HCT116 (cell line): ENCODE data around the gene ASS1. TPM values are rescaled to one million over a fixed set of nuclear protein-coding genes. Genes with fewer than 3 reads are reported as not detected.
A peak's percentile ranks its signal among the peaks of the same experiment; 100 is the strongest.

Source experiments
- ATAC-seq: fragments of 200-7000 bp; cut with Tn5 transposase; 2 replicates; pipeline ENCODE4 v1.9.1; 2020; ENCODE audit warnings: mild to moderate bottlenecking, moderate library complexity
- BruUV-seq: library from RNA; stranded (reverse); fragments of 400-500 nt; replicated peaks from 2 replicates; lab custom pipeline; 2021; lab: Mats Ljungman, UMichigan
- CTCF ChIA-PET: fragments of 300-600 bp; sonication (Branson Sonifier 250); formaldehyde crosslinking; loops from one replicate; lab custom pipeline; 2021; ENCODE audit warnings: antibody characterized with exemption; lab: Charles Lee
- POLR2A ChIA-PET: fragments of 300-600, 350-600 bp; sonication (Branson Sonifier 250); formaldehyde crosslinking; loops from one replicate; lab custom pipeline; 2021; ENCODE audit warnings: antibody characterized with exemption; lab: Charles Lee
- RAD21 ChIA-PET, 2 experiments: fragments of 300-600 bp; sonication (Branson Sonifier 250); formaldehyde crosslinking; loops; one replicate each; lab custom pipeline; 2023; ENCODE audit warnings: low total read pairs in 2 of 2; ENCODE audit not compliant: uncharacterized antibody in 2 of 2, unreplicated experiment in 2 of 2, low non-redundant PET in 1 of 2; lab: Charles Lee
- DNase-seq: peaks from one replicate; pipeline ENCODE4 v3.0.0-alpha.2; 2010; ENCODE audit warnings: low read depth, low spot score
- H2AFZ ChIP-seq: fragments of 200-600 bp; shearing (Covaris generic), sonication (generic); 2 replicates; pipeline ENCODE4 v1.6.1; 2017; ENCODE audit warnings: low read depth, mixed run types, mixed read lengths, antibody characterized with exemption, low read length; ENCODE audit not compliant: poor library complexity, severe bottlenecking
- H3K27ac ChIP-seq: 2 replicates; pipeline ENCODE4 v1.5.1; 2012; ENCODE audit warnings: low read depth, low read length
- H3K27me3 ChIP-seq: fragments of 200-600 bp; sonication (generic); 2 replicates; pipeline ENCODE4 v1.6.1; 2016; ENCODE audit warnings: mixed run types, low read length, mixed read lengths; ENCODE audit not compliant: insufficient read depth
- H3K36me3 ChIP-seq, 2 experiments: fragments of 200-500 bp in 1 of 2; fragments of 200-600 bp in 1 of 2; sonication (Bioruptor generic) in 1 of 2; sonication (generic) in 1 of 2; 2 replicates each; pipeline versions ENCODE4 v1.5.1 to v1.6.1; 2014 to 2016; ENCODE audit warnings: low read length in 2 of 2, inconsistent platforms in 1 of 2, mixed read lengths in 1 of 2, mixed run types in 1 of 2; ENCODE audit not compliant: insufficient read depth in 2 of 2, control insufficient read depth in 1 of 2
- H3K4me1 ChIP-seq, 2 experiments: fragments of 200-600 bp in 1 of 2; sonication (generic) in 1 of 2; 2 replicates each; pipeline versions ENCODE4 v1.5.1 to v1.6.1; 2012 to 2017; ENCODE audit warnings: low read length in 2 of 2, inconsistent platforms in 1 of 2, mild to moderate bottlenecking in 1 of 2, mixed read lengths in 1 of 2, mixed run types in 1 of 2, moderate library complexity in 1 of 2; ENCODE audit not compliant: insufficient read depth in 2 of 2, control insufficient read depth in 1 of 2
- H3K4me2 ChIP-seq: fragments of 200-600 bp; sonication (generic); 2 replicates; pipeline ENCODE4 v1.6.1; 2017; ENCODE audit warnings: mixed run types, low read length, mixed read lengths
- H3K4me3 ChIP-seq, 2 experiments: fragments of 200-600 bp in 1 of 2; sonication (generic) in 1 of 2; replicated peaks in 1 of 2; 2 replicates each; pipeline ENCODE4 v1.5.1; 2011 to 2016; ENCODE audit warnings: low read length in 2 of 2, control low read depth in 1 of 2, low read depth in 1 of 2, mild to moderate bottlenecking in 1 of 2, mixed read lengths in 1 of 2, mixed run types in 1 of 2
- H3K79me2 ChIP-seq: fragments of 200-600 bp; sonication (generic); 2 replicates; pipeline ENCODE4 v1.6.1; 2017; ENCODE audit warnings: mild to moderate bottlenecking, mixed run types, low read length, moderate library complexity, mixed read lengths; ENCODE audit not compliant: insufficient read depth
- H3K9ac ChIP-seq: fragments of 200-600 bp; sonication (generic); 2 replicates; pipeline ENCODE4 v1.6.1; 2016; ENCODE audit warnings: low read length, mixed read lengths
- H3K9me2 ChIP-seq: fragments of 200-600 bp; sonication (generic), shearing (Covaris generic); 2 replicates; pipeline ENCODE4 v1.6.1; 2017; ENCODE audit warnings: mixed run types, mild to moderate bottlenecking, moderate library complexity; ENCODE audit not compliant: insufficient read depth
- H3K9me3 ChIP-seq, 2 experiments: fragments of 200-500 bp in 1 of 2; fragments of 200-600 bp in 1 of 2; sonication (Bioruptor generic) in 1 of 2; sonication (generic) in 1 of 2; 2 replicates each; pipeline ENCODE4 v1.6.1; 2014 to 2017; ENCODE audit warnings: low read length in 2 of 2, mixed read lengths in 2 of 2, inconsistent platforms in 1 of 2, low read depth in 1 of 2, mild to moderate bottlenecking in 1 of 2, mixed run types in 1 of 2, moderate library complexity in 1 of 2; ENCODE audit not compliant: control insufficient read depth in 1 of 2, insufficient read depth in 1 of 2
- H4K20me1 ChIP-seq: fragments of 200-600 bp; sonication (generic), shearing (Covaris generic); 2 replicates; pipeline ENCODE4 v1.6.1; 2017; ENCODE audit warnings: mixed run types, mild to moderate bottlenecking, moderate library complexity; ENCODE audit not compliant: insufficient read depth
- CBX3 ChIP-seq: IDR thresholded peaks from 2 replicates; pipeline ENCODE4 v1.6.1; 2012; ENCODE audit warnings: low read depth
- RAD21 ChIP-seq: IDR thresholded peaks from 2 replicates; pipeline ENCODE4 v1.6.1; 2012; ENCODE audit warnings: low read depth, mild to moderate bottlenecking
- TCF7L2 ChIP-seq: IDR thresholded peaks from 2 replicates; pipeline ENCODE4 v1.7.0; 2011; ENCODE audit warnings: borderline replicate concordance, inconsistent platforms; ENCODE audit not compliant: insufficient read depth, insufficient read length; ENCODE audit errors: extremely low read depth
- ZNF274 ChIP-seq: fragments of 200-500 bp; sonication (Bioruptor generic); IDR thresholded peaks from 2 replicates; pipeline ENCODE4 v1.6.1; 2014; ENCODE audit warnings: mild to moderate bottlenecking, low read depth, low read length, inconsistent platforms
- intact Hi-C: fragments of 100-400 bp; cut with micrococcal nuclease; formaldehyde crosslinking; loops from 2 replicates; pipeline ENCODE4 v1.10.0; 2022
- total RNA-seq: library from RNA; stranded (reverse); gene quantifications from one replicate; pipeline ENCODE4 v1.2.1, GENCODE V29; 2021; ENCODE audit not compliant: unreplicated experiment
- TF ChIP-seq, protein P1 (sequence below): IDR thresholded peaks from 2 replicates; pipeline ENCODE4 v1.6.1; 2012; ENCODE audit warnings: low read depth
- TF ChIP-seq, protein P2 (sequence below), 3 experiments: fragments of 200-600 bp in 1 of 3; sonication (generic) in 1 of 3; IDR thresholded peaks in 2 of 3; conservative IDR thresholded peaks in 1 of 3; 2 replicates each; pipeline ENCODE4 v1.5.1; 2012 to 2017; ENCODE audit warnings: low read depth in 2 of 3, low read length in 2 of 3, antibody characterized with exemption in 1 of 3, borderline replicate concordance in 1 of 3, control low read depth in 1 of 3, mild to moderate bottlenecking in 1 of 3, mixed read lengths in 1 of 3, mixed run types in 1 of 3, moderate library complexity in 1 of 3; ENCODE audit not compliant: insufficient read depth in 1 of 3

ASS1 gene
- total RNA-seq, 1 experiment from 2014 or later: 92.6 TPM

DNA sequence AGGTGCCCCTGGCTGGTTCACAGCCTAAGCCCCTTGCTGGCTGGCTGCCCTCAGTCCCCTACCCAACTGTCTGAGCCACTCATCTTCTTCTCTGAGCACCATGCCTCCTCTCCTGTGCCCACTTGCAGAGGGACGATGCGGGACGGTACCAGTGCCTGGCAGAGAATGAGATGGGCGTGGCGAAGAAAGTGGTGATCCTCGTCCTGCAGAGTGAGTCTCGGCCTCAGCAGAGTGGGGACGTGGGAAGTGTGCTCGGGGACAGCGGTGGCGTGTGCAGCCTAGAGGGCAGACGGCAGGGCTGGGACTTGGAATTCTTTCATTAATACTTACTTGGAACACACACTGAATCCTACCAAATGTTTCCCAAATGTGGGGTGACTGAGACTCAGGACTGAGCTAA, 34.3 kb upstream of the ASS1 start:
- ChIA-PET CTCF (no interaction called here), POLR2A (no interaction called here), RAD21 (no interaction called here)
- no peak overlapping the region for H3K27ac ChIP-seq
- intact Hi-C loops: no loop called here
- H3K4me2 ChIP-seq: no peak overlapping the region
- BruUV-seq: no TSS peak
- no peak overlapping the region for H3K4me3 ChIP-seq
- no peaks in the 10 kb centered on the region for H3K9me3 ChIP-seq
- peaks cover 8 to 10% of the 10 kb centered on the region in 2 experiments; a peak in 2 of 4 replicates for H3K4me1 ChIP-seq
- no peak for ATAC-seq
- DNase-seq: no peak
- H3K36me3 ChIP-seq: no peaks in the 10 kb centered on the region
- TF ChIP-seq ZNF274: no peak
- TF ChIP-seq TCF7L2: no peak
- TF ChIP-seq, protein P1, sequence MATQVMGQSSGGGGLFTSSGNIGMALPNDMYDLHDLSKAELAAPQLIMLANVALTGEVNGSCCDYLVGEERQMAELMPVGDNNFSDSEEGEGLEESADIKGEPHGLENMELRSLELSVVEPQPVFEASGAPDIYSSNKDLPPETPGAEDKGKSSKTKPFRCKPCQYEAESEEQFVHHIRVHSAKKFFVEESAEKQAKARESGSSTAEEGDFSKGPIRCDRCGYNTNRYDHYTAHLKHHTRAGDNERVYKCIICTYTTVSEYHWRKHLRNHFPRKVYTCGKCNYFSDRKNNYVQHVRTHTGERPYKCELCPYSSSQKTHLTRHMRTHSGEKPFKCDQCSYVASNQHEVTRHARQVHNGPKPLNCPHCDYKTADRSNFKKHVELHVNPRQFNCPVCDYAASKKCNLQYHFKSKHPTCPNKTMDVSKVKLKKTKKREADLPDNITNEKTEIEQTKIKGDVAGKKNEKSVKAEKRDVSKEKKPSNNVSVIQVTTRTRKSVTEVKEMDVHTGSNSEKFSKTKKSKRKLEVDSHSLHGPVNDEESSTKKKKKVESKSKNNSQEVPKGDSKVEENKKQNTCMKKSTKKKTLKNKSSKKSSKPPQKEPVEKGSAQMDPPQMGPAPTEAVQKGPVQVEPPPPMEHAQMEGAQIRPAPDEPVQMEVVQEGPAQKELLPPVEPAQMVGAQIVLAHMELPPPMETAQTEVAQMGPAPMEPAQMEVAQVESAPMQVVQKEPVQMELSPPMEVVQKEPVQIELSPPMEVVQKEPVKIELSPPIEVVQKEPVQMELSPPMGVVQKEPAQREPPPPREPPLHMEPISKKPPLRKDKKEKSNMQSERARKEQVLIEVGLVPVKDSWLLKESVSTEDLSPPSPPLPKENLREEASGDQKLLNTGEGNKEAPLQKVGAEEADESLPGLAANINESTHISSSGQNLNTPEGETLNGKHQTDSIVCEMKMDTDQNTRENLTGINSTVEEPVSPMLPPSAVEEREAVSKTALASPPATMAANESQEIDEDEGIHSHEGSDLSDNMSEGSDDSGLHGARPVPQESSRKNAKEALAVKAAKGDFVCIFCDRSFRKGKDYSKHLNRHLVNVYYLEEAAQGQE: no peak
- TF ChIP-seq RAD21: no peak
- no peaks in the 10 kb centered on the region for H3K27me3 ChIP-seq
- no peaks in the 10 kb centered on the region for H3K79me2 ChIP-seq
- H3K9me2 ChIP-seq: no peaks in the 10 kb centered on the region
- no peak overlapping the region for H2AFZ ChIP-seq
- H4K20me1 ChIP-seq: no peaks in the 10 kb centered on the region
- no peak overlapping the region for H3K9ac ChIP-seq

- no peak overlapping the region for H3K9ac ChIP-seq
- peaks cover 8 to 10% of the 10 kb centered on the region in 2 experiments; a peak in 2 of 4 replicates for H3K4me1 ChIP-seq
- no peaks in the 10 kb centered on the region for H3K9me2 ChIP-seq
- ATAC-seq (no peak), DNase-seq (no peak)
- TF ChIP-seq, protein P2, sequence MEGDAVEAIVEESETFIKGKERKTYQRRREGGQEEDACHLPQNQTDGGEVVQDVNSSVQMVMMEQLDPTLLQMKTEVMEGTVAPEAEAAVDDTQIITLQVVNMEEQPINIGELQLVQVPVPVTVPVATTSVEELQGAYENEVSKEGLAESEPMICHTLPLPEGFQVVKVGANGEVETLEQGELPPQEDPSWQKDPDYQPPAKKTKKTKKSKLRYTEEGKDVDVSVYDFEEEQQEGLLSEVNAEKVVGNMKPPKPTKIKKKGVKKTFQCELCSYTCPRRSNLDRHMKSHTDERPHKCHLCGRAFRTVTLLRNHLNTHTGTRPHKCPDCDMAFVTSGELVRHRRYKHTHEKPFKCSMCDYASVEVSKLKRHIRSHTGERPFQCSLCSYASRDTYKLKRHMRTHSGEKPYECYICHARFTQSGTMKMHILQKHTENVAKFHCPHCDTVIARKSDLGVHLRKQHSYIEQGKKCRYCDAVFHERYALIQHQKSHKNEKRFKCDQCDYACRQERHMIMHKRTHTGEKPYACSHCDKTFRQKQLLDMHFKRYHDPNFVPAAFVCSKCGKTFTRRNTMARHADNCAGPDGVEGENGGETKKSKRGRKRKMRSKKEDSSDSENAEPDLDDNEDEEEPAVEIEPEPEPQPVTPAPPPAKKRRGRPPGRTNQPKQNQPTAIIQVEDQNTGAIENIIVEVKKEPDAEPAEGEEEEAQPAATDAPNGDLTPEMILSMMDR (IDR thresholded peaks at IDR 0.05 in 2 of 3, conservative IDR thresholded peaks at IDR 0.05 in 1 of 3; ENCODE audit: borderline replicate concordance in 1 of 3, insufficient read depth in 1 of 3, low read depth in 2 of 3, low read length in 2 of 3): no peak
- no peak for TF ChIP-seq CBX3
- H3K79me2 ChIP-seq: no peaks in the 10 kb centered on the region
- no peak overlapping the region for H3K27ac ChIP-seq
- H2AFZ ChIP-seq: no peak overlapping the region
- H3K9me3 ChIP-seq: no peaks in the 10 kb centered on the region
- POLR2A ChIA-PET: no interaction called here
- intact Hi-C loops: no loop called here
- H3K27me3 ChIP-seq: no peaks in the 10 kb centered on the region
- RAD21 ChIA-PET: no interaction called here
- H3K4me2 ChIP-seq: peak overlapping the region; percentile 11; the same call in 1 of the 2 replicates
- H3K36me3 ChIP-seq: no peaks in the 10 kb centered on the region
- H4K20me1 ChIP-seq: no peaks in the 10 kb centered on the region
- no peak overlapping the region for H3K4me3 ChIP-seq
- CTCF ChIA-PET: no interaction called here
- no TSS peak for BruUV-seq
Observed at GRCh38 chr9:130411566-130411915, 33.2 kb upstream of the ASS1 start.
